ENCODE measurements around the gene LCNL1. TPM values are rescaled to one million over a fixed set of nuclear protein-coding genes. Genes with fewer than 3 reads are reported as not detected.

Gene LCNL1
- total and polyA plus RNA-seq, 8 donors = 0.12 to 0.38 (median 0.17) TPM; not detected in 3

DNA sequence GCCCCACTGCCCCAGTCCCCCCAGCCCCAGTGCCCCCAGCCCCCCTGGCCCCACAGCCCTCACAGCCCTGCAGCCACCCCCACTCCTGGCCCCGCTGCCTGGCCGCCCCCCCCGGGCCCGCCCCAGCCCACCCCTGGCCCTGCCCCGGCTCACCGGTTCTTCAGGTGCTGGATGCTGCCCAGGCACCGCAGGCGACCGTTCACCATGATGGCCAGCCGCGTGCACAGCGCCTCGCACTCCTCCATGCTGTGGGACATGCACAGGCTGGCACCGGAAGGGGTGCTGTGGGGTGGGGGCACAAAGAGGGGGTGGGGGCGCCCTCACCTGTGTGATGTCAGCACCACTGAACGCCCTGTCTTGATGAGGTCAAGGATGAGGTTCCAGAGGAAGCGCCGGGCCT, 26.4 kb downstream of the LCNL1 start:
- no peak for DNase-seq
- H3K27me3 ChIP-seq = no peaks in the 10 kb centered on the region
- no peak overlapping the region for H3K27ac ChIP-seq
- FAIRE-seq = no peak
- 93 to 96% methylated on average over 12 to 18 of the region's 18 CpGs for WGBS, 2 donors
- ATAC-seq = no peak
- H3K36me3 ChIP-seq = peaks cover 0 to 22% (median 0%) of the 10 kb centered on the region in 3 donors
- no peaks in the 10 kb centered on the region for H3K9me3 ChIP-seq
- no peak overlapping the region for H3K4me3 ChIP-seq
- H3K4me1 ChIP-seq = no peaks in the 10 kb centered on the region
- TF ChIP-seq, protein P1, sequence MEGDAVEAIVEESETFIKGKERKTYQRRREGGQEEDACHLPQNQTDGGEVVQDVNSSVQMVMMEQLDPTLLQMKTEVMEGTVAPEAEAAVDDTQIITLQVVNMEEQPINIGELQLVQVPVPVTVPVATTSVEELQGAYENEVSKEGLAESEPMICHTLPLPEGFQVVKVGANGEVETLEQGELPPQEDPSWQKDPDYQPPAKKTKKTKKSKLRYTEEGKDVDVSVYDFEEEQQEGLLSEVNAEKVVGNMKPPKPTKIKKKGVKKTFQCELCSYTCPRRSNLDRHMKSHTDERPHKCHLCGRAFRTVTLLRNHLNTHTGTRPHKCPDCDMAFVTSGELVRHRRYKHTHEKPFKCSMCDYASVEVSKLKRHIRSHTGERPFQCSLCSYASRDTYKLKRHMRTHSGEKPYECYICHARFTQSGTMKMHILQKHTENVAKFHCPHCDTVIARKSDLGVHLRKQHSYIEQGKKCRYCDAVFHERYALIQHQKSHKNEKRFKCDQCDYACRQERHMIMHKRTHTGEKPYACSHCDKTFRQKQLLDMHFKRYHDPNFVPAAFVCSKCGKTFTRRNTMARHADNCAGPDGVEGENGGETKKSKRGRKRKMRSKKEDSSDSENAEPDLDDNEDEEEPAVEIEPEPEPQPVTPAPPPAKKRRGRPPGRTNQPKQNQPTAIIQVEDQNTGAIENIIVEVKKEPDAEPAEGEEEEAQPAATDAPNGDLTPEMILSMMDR (IDR thresholded peaks at IDR 0.05) = no peak
- intact Hi-C loops (cut with DNase I) = no loop called here

DNA sequence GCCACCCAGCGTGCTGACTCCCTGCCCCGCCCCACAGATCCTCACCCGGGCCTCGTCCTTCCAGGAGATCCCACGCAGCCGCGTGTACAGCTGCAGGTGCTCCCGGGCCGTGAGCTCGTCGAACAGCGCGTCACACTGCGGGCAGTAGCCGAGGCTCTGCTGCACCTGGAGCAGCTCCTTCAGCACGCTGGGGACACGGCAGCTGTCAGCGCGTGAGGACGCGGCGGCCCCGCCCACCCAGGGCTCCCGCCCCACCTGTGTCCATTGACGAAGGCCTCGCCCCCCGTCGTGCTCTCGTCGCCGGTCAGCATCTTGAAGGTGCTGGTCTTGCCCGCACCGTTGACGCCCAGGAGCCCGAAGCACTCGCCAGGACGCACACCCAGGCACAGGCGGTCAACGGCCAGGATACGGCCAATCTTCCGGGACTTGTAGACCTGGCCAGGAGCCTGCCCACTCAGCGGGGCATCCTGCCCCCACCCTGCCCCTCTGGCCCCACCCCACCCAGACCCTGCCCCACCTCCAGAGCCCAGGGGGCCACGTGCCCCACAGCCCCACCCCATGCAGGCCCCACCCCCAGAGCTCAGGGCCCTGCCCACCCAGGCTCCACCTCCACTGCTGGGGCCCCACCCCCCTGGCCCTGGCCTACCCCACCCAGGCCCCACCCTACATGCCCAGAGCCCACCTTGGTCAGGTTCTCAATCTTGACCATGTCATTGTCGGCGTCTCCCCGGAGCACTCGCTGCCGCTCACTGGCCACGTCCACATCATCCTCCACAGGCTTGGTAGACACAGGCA, 27.3 kb downstream of the LCNL1 start:
- TF ChIP-seq, protein P1 (IDR thresholded peaks at IDR 0.05) = no peak
- DNase-seq (no peak), ATAC-seq (no peak)

DNA sequence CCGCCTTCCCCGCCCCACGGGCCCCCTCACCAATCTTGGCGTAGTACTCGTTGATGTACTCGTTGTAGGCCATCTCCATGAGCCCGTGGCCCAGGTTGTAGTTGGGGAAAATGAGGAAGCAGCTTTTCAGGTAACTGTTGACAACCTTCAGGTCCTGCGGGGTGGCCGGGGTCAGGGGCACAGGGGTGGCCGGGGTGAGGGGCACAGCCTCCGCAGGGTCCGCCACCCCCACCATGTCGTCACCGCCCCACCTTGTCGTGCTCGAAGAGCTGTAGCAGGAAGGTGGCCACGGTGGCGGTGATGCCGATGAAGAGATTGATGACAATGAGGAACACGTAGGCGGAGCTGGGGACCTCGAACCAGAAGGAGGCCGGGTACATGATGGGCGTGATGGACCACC, 28.4 kb downstream of the LCNL1 start:
- H3K4me3 ChIP-seq = no peak overlapping the region
- DNase-seq = no peak
- no peaks in the 10 kb centered on the region for H3K4me1 ChIP-seq
- intact Hi-C loops (cut with DNase I) = no loop called here
- H3K27me3 ChIP-seq = no peaks in the 10 kb centered on the region
- 94 to 97% methylated on average over 23 to 24 of the region's 24 CpGs for WGBS, 2 donors
- TF ChIP-seq, protein P1 (IDR thresholded peaks at IDR 0.05) = no peak
- H3K27ac ChIP-seq = no peak overlapping the region
- ATAC-seq = no peak
- no peak for FAIRE-seq
- no peaks in the 10 kb centered on the region for H3K9me3 ChIP-seq
- H3K36me3 ChIP-seq = peaks cover 0 to 36% (median 0%) of the 10 kb centered on the region in 3 donors

More for the DNA sequence above, 27.3 kb downstream of the LCNL1 start:
- H3K4me1 ChIP-seq = no peaks in the 10 kb centered on the region
- no peak overlapping the region for H3K4me3 ChIP-seq
- intact Hi-C loops (cut with DNase I) = no loop called here
- no peak overlapping the region for H3K27ac ChIP-seq
- H3K36me3 ChIP-seq = peaks cover 0 to 27% (median 0%) of the 10 kb centered on the region in 3 donors
- no peaks in the 10 kb centered on the region for H3K27me3 ChIP-seq
- 95 to 97% methylated on average over 45 to 49 of the region's 49 CpGs for WGBS, 2 donors
- no peak for FAIRE-seq
- H3K9me3 ChIP-seq = no peaks in the 10 kb centered on the region

DNA sequence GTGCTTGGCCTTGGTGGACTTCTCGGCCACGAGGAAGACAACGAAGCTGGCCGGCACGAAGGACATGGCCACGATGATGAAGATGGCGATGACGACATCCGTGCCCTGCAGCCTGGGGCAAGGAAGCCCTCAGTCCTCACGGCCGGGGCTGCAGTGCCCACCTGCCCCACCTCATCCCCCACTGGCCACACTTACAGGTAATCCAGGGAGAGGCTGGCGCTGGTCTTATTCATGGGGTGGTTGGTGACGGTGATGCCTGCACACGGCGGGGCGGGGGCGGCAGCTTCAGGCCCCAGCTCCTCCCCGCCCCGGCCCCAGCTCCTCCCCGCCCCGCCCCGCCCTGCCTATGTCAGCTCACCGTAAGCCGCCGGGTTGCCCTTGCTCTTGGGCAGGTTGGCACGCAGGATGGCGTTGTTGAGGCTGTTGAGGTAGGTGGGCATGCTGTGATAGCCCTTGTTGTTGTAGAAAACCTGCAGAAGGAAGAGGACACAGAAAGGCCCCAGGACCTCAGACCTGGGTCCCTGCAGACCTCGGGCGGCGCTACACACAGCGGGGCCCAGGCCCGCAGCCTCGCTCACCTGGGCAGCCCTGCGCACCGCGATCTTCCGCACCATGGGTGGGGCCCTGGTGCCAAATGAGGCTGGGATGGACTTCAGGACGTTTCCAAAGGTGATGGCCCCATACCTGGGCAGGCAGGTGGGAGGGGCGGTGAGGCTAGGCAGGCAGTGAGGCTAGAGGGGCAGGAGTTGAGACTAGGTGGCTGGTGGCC, 29.3 kb downstream of the LCNL1 start:
- WGBS, 2 donors = 92 to 96% methylated on average over 39 of the region's 39 CpGs
- Histone ChIP-seq H3K4me1 (no peaks in the 10 kb centered on the region), H3K27me3 (no peaks in the 10 kb centered on the region), H3K4me3 (no peak overlapping the region), H3K36me3 (peaks cover 0 to 38% (median 0%) of the 10 kb centered on the region in 3 donors), H3K27ac (no peak overlapping the region), H3K9me3 (no peaks in the 10 kb centered on the region)
- intact Hi-C loops (cut with DNase I) = no loop called here
- ATAC-seq = no peak
- DNase-seq = no peak
- TF ChIP-seq, protein P1 (IDR thresholded peaks at IDR 0.05) = no peak
- no peak for FAIRE-seq
